HG03159 (cell line): ENCODE results near the gene ATG101.
"Not testable (repeated sequence)": the region's sequence is repeated elsewhere in the genome, so short reads cannot be mapped to it uniquely, and the experiment has no call there.

Experiments used
- ATAC-seq: cut with Tn5 transposase; IDR thresholded peaks from one replicate; pipeline ENCODE4 v1.9.1; 2021; ENCODE audit warnings: mild to moderate bottlenecking, moderate library complexity; ENCODE audit not compliant: unreplicated experiment

ATG101 gene

DNA sequence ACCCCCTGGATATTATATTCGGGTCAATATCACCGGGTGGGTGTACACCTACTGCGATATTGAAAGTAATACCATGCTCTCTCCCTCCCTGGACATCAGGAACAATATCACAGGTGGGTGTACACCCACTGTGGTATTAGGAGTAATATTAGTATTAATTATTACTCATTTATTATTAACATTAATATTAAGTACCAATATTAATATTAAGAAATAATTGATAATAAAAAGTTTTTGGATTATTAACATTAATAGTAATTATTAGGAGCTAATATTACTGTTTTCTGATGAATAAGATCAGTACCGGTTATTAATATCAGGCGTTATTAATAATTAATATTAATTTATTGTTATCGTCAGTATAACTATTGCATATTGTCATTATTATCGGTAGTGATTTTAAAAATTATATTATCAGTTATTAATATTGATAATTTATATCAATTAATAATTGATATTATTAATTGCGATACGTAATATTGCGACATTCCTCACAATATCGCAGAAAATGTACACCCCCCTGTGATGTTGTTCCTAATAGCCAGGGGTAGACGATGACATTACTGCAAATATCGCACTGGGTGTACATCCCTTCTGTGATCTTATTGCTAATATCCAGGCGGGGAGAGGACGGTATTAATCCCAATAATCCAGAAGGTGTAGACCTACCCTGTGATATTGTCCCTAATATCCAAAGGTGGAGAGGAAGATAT is 26.7 kb downstream of the ATG101 start:
- ATAC-seq, result no peak

DNA sequence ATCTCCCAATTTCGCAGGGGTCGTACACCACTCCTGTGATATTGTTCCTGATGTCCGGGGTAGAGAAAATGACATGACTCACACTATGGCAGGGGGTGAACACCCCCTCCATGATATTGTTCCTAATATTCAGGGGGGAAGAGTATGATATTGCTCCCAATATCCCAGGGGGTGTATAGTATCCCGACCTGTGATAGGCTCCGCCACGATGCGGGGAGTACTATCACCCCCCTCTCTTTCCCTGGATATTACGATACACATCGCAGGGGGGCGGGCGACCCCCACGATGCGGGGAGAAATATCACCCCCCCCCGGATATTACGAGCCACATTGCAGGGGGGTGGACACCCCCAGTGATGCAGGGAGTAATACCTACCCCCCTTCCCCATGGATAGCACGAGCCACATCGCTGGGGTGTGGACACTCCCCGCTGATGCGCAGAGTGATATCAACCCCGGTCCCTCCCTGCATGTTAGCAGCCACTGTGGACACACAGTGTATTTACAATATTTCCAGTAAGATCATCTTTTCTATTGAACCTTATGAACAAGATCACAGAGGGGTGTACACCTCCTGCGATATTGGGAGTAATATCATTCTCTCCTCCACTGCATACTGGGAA is 27.4 kb downstream of the ATG101 start:
- no peak for ATAC-seq

DNA sequence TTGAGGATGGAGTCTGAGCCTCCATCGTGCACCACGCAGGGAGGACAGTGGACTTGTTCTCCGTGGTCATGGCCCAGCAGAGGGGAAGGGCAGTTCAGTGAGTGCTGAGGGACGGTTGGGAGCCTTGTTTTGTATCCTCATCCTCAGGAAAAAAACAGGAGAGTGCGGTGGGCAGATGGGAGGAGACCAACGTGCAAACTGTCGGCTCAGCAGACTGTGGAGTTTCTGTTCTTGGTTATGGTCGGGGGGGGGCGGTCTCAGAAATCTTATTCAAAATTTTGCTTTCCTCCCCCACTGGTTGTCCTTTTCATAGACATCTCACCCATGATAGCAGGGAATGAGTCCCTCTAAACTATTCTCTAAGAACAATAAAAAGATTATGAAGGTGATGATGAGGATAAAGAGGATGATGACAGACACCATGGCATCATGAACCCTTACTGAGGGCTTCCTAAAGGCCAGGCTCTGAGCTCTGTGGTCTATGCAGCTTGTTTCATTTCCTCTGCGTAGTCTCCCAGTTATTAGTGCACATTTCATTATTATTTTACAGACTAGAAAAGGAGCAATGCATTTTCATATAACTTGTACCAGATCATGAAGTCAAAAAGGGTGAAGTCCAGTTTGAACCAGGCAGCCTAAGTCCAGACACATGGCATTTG is 34.8 kb downstream of the ATG101 start:
- ATAC-seq, result not testable (repeated sequence)

DNA sequence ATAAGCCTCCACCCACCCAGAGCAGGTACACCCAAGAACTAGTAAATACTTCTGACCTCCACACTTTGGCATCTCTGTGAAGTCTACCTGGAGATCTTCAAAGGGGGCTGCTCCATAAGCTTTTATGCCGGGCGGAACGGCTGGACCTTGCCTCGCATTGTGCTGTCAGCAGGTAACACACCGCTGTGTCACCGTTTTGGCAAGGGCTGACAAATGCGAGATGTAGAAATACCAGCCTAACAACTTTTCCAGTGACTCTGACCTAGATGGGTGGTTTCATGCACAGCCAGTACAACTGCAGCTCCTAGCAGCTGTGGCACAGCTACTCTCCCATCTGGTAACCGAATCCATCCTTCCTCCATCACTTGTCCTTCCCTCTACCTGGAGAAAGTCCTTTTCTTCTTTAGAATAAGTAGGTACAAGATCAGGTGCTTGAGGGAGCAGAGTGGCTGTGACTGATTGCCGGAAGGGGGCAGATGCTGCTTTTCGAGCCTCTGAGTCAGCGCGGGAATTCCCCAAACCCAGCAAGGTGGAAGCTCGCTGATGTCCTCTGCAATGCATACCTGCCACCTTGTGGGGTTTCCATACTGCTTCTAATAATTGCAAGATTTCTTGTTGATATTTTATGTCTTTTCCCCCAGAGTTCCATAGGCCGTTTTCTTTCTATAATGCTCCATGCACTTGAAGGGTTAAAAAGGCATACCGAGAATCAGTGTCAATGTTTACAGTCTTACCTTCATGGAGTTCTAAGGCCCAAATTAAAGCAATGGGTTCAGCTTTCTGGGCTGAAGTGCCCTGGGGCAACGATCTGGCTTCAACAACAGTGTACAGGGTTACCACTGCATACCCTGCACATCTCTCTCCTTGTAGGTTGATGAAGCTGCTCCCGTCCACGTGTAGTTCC is 46.7 kb downstream of the ATG101 start:
- ATAC-seq, result not testable (repeated sequence)

DNA sequence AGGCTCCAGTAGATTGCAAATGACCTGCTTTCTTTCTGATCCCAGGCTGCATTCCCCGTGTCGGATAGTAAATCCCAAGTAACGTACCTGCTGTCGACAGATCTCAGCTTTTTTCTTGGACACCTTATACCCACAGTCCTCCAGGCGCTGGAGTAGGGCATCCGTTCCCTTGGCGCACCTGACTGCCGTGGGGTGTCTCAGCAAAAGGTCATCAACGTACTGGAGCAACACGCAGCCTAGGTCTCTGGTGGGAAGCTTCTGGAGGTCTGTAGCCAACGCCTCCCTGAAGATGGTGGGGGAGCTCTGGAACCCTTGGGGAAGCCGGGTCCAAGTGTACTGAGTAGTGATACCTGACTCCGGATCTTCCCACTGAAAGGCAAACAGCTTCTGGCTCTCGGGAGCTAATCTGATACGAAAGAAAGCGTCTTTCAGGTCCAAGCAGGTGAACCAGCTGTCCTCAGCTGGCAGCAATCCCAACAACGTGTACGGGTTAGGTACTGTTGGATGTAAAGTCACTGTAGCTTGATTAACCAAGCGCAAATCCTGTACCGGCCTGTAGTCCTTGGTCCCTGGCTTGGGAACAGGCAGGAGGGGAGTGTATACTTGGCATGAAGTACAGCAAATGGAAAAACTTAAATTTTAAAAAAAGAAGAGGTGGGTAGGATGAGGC is 48.2 kb downstream of the ATG101 start:
- peak; percentile 31 for ATAC-seq

- no peak for ATAC-seq
Measured at GRCh38 chr12:52119398-52120254, 49.8 kb downstream of the ATG101 start.

GRCh38 chr12:52120951-52121823 is 51.4 kb downstream of the ATG101 start:
- ATAC-seq, result no peak

DNA sequence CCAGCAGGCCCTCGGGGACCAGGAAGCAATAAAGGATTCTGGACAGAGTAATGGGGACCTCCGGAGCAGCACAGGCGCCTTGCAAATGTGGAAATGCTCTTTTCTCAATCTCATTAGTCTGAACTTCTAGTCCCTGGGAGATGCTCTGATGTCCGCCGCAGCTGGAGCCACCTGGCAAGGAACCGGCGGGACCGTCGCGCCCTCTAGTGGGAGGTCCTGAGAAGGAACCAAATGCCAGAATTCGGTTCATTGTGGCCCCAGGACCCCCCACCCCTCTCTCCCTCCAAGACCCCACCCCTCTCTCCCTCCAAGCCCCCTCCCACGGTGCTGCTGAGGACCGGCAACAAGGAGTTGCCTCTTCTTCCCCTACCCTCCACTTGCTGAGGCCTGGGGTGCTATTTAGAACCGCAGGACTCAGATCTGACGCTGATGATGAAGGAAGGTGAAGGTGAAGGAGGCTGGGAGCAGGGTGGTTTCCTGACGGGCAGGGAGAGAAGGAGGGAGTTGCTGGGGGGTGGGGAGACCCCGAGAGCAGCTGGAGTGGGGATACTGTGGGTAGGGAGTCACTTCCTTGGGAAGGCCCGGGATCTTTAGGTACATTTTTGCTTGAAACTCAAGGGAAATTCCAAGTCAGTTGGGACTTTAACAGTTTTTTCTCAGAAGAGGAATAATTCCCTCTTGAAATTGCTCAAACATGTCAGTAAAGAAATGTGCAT is 52.2 kb downstream of the ATG101 start:
- no peak for ATAC-seq

- ATAC-seq, result no peak
Measured at GRCh38 chr12:52122540-52122871, 52.7 kb downstream of the ATG101 start.

DNA sequence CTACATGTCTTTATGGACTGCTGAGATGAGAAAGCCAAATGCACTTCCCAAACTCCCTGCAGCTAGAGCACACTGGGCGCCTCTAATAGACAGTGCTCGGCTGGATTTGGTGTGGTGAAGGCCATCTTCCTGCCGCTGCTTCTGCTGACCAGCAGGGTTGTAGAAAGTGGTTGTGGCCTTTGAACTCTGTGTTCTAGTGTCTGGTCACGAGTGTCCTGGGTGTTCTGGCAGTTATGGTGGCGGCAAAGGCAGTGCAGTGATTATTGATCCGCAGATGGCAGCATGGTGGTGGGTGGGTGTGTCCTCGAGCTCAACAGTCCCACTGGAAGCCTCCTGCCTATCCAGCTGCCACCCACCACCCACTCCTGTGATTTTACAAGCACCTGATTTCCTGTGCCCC is 53.1 kb downstream of the ATG101 start:
- no peak for ATAC-seq

GRCh38 chr12:52123487-52124186 is 53.9 kb downstream of the ATG101 start:
- ATAC-seq, result no peak

DNA sequence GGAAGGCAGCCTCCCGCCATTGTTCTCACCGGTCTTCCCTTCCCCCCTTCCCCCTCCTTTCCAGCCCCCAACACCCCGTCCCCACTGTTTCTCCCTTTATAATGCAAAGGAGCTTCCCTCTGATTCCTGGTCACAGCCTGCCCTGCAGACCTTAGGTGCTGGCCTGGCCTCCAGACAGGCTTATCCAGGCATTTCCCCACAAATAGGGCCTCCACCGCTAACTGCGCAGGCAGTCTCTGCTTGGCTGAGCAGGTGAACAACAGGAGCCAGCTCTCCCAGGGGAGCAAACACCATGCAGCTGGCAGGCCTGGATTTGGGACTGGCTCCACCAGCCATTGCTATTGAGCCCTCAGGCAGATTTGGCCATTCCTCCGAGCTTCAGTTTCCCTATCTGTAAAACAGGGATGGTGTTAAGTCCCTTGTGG is 55.7 kb downstream of the ATG101 start:
- no peak for ATAC-seq

DNA sequence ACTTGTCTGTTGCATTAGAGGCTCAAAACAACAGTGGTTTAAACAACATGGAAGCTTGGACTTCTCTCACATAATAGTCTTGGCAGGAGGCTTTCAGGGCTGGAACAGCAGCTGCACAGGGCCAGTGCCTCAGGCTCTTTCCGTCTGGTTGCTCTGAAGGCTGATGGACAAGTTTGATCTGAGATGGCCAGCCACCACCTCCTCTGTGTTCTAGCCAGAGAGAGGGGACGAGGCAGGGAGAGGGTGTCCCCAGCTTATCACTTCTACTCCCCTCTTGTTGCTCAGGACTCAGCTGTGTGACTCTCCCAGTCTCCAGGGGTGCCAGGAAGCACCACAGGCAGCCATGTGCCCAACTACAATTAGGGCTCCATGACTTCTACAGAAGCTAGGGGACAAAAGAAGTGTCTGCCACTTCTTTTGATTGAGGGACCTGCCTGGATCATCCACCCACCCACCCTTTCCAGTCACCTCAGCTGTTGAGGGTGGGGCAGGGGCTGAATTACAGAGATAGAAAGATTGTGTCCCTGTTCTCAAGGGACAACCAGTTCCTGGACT is 56.3 kb downstream of the ATG101 start:
- no peak for ATAC-seq
